ENCODE data around the gene FIS1.
"Not testable (repeated sequence)": the region's sequence is repeated elsewhere in the genome, so short reads cannot be mapped to it uniquely, and the experiment has no call there.

FIS1 gene

GRCh38 chr7:101277155-101277554, 32.3 kb upstream of the FIS1 start:
- H3K4me1 ChIP-seq (ENCODE audit: control insufficient read depth in 1 of 2, insufficient read depth in 1 of 2, low read depth in 1 of 2, low read length in 1 of 2) = no peaks in the 10 kb centered on the region
- no peaks in the 10 kb centered on the region for H3K36me3 ChIP-seq
- H3K27ac ChIP-seq = no peak overlapping the region
- no peak for TF ChIP-seq CTCF (IDR thresholded peaks at IDR 0.05)
- H3K9me3 ChIP-seq = no peaks in the 10 kb centered on the region
- H3K27me3 ChIP-seq = peaks cover 31% of the 10 kb centered on the region
- no peak overlapping the region for H3K4me3 ChIP-seq (ENCODE audit: low read depth in 1 of 2, low read length in 1 of 2)

- H3K9me3 ChIP-seq = no peaks in the 10 kb centered on the region
- no peak overlapping the region for H3K27ac ChIP-seq
- H3K4me3 ChIP-seq (ENCODE audit: low read depth in 1 of 2, low read length in 1 of 2) = no peak overlapping the region
Measured at GRCh38 chr7:101273206-101273605, 28.3 kb upstream of the FIS1 start.

GRCh38 chr7:101271021-101271420, 26.1 kb upstream of the FIS1 start:
- no peaks in the 10 kb centered on the region for H3K9me3 ChIP-seq

More at GRCh38 chr7:101273206-101273605, 28.3 kb upstream of the FIS1 start:
- H3K36me3 ChIP-seq = no peaks in the 10 kb centered on the region
- H3K27me3 ChIP-seq = peaks cover 20% of the 10 kb centered on the region
- no peak for TF ChIP-seq CTCF (IDR thresholded peaks at IDR 0.05)
- H3K4me1 ChIP-seq (ENCODE audit: control insufficient read depth in 1 of 2, insufficient read depth in 1 of 2, low read depth in 1 of 2, low read length in 1 of 2) = no peaks in the 10 kb centered on the region

GRCh38 chr7:101269664-101270063, 24.8 kb upstream of the FIS1 start:
- no peak for TF ChIP-seq CTCF (IDR thresholded peaks at IDR 0.05)
- no peaks in the 10 kb centered on the region for H3K36me3 ChIP-seq
- no peaks in the 10 kb centered on the region for H3K4me1 ChIP-seq (ENCODE audit: control insufficient read depth in 1 of 2, insufficient read depth in 1 of 2, low read depth in 1 of 2, low read length in 1 of 2)
- no peaks in the 10 kb centered on the region for H3K9me3 ChIP-seq
- peaks cover 34% of the 10 kb centered on the region for H3K27me3 ChIP-seq
- no peak overlapping the region for H3K27ac ChIP-seq
- H3K4me3 ChIP-seq (ENCODE audit: low read depth in 1 of 2, low read length in 1 of 2) = no peak overlapping the region

More at GRCh38 chr7:101271021-101271420, 26.1 kb upstream of the FIS1 start:
- H3K4me1 ChIP-seq (ENCODE audit: control insufficient read depth in 1 of 2, insufficient read depth in 1 of 2, low read depth in 1 of 2, low read length in 1 of 2) = no peaks in the 10 kb centered on the region
- peaks cover 25% of the 10 kb centered on the region for H3K27me3 ChIP-seq
- no peak overlapping the region for H3K27ac ChIP-seq
- no peak overlapping the region for H3K4me3 ChIP-seq (ENCODE audit: low read depth in 1 of 2, low read length in 1 of 2)
- H3K36me3 ChIP-seq = no peaks in the 10 kb centered on the region
- TF ChIP-seq CTCF (IDR thresholded peaks at IDR 0.05) = no peak

- Histone ChIP-seq H3K27ac (no peak overlapping the region), H3K4me3 (ENCODE audit: low read depth in 1 of 2, low read length in 1 of 2) (no peak overlapping the region)
- TF ChIP-seq CTCF (IDR thresholded peaks at IDR 0.05) = no peak
Measured at GRCh38 chr7:101265622-101266516, 21.0 kb upstream of the FIS1 start.

GRCh38 chr7:101264102-101264706, 19.3 kb upstream of the FIS1 start:
- H3K36me3 ChIP-seq; H3K27ac ChIP-seq; H3K4me3 ChIP-seq (ENCODE audit: low read depth in 1 of 2, low read length in 1 of 2); H3K4me1 ChIP-seq (ENCODE audit: control insufficient read depth in 1 of 2, insufficient read depth in 1 of 2, low read depth in 1 of 2, low read length in 1 of 2); H3K9me3 ChIP-seq: not testable (repeated sequence)
- peaks cover 26% of the 10 kb centered on the region for H3K27me3 ChIP-seq

More at GRCh38 chr7:101265622-101266516, 21.0 kb upstream of the FIS1 start:
- H3K4me1 ChIP-seq (ENCODE audit: control insufficient read depth in 1 of 2, insufficient read depth in 1 of 2, low read depth in 1 of 2, low read length in 1 of 2) = no peaks in the 10 kb centered on the region
- no peaks in the 10 kb centered on the region for H3K36me3 ChIP-seq
- H3K27me3 ChIP-seq = peaks cover 18% of the 10 kb centered on the region
- H3K9me3 ChIP-seq = no peaks in the 10 kb centered on the region
